HG02981 (cell line): Measurements from ENCODE around the gene SIGLEC7.
"Not testable (repeated sequence)": the region's sequence is repeated elsewhere in the genome, so short reads cannot be mapped to it uniquely, and the experiment has no call there.

Experiments used
- ATAC-seq: cut with Tn5 transposase; IDR thresholded peaks from one replicate; pipeline ENCODE4 v1.9.1; 2021; ENCODE audit warnings: mild to moderate bottlenecking, moderate library complexity; ENCODE audit not compliant: unreplicated experiment

SIGLEC7 gene

GRCh38 chr19:51166846-51167490 lies 24.9 kb downstream of the SIGLEC7 start:
- no peak for ATAC-seq

- ATAC-seq, result no peak
These were observed 26.6 kb downstream of the SIGLEC7 start for GRCh38 chr19:51168564-51169282.

GRCh38 chr19:51169283-51169918 lies 27.3 kb downstream of the SIGLEC7 start:
- not testable (repeated sequence) for ATAC-seq

- no peak for ATAC-seq
These were observed 30.1 kb downstream of the SIGLEC7 start for GRCh38 chr19:51172223-51172622.

- ATAC-seq, result no peak
These were observed 31.6 kb downstream of the SIGLEC7 start for GRCh38 chr19:51173681-51174080.

- ATAC-seq, result no peak
These were observed 37.2 kb downstream of the SIGLEC7 start for GRCh38 chr19:51179256-51179655.

- ATAC-seq, result no peak
These were observed 39.3 kb downstream of the SIGLEC7 start for GRCh38 chr19:51181377-51181912.

GRCh38 chr19:51181913-51182419 lies 39.9 kb downstream of the SIGLEC7 start:
- ATAC-seq, result no peak

- no peak for ATAC-seq
These were observed 41.5 kb downstream of the SIGLEC7 start for GRCh38 chr19:51183629-51184028.

- no peak for ATAC-seq
These were observed 43.2 kb downstream of the SIGLEC7 start for GRCh38 chr19:51185069-51185867.

GRCh38 chr19:51185868-51186215 lies 43.7 kb downstream of the SIGLEC7 start:
- ATAC-seq, result no peak

- no peak for ATAC-seq
These were observed 44.2 kb downstream of the SIGLEC7 start for GRCh38 chr19:51186323-51186722.

- no peak for ATAC-seq
These were observed 45.5 kb downstream of the SIGLEC7 start for GRCh38 chr19:51187395-51188226.

- ATAC-seq, result no peak
These were observed 46.1 kb downstream of the SIGLEC7 start for GRCh38 chr19:51188227-51188559.

GRCh38 chr19:51192689-51193088 lies 50.6 kb downstream of the SIGLEC7 start:
- no peak for ATAC-seq

- no peak for ATAC-seq
These were observed 52.6 kb downstream of the SIGLEC7 start for GRCh38 chr19:51194527-51195315.

GRCh38 chr19:51195316-51195586 lies 53.1 kb downstream of the SIGLEC7 start:
- no peak for ATAC-seq

GRCh38 chr19:51195616-51196015 lies 53.5 kb downstream of the SIGLEC7 start:
- ATAC-seq, result no peak

GRCh38 chr19:51196181-51196580 lies 54.1 kb downstream of the SIGLEC7 start:
- no peak for ATAC-seq

- no peak for ATAC-seq
These were observed 56.5 kb downstream of the SIGLEC7 start for GRCh38 chr19:51198641-51199040.
